ENCODE measurements around the gene ARAP3. TPM values are rescaled to one million over a fixed set of nuclear protein-coding genes. Genes with fewer than 3 reads are reported as not detected.
A peak's percentile ranks its signal among the peaks of the same experiment; 100 is the strongest.
"Not testable (repeated sequence)": the region's sequence is repeated elsewhere in the genome, so short reads cannot be mapped to it uniquely, and the experiment has no call there.

ARAP3 gene, protein sequence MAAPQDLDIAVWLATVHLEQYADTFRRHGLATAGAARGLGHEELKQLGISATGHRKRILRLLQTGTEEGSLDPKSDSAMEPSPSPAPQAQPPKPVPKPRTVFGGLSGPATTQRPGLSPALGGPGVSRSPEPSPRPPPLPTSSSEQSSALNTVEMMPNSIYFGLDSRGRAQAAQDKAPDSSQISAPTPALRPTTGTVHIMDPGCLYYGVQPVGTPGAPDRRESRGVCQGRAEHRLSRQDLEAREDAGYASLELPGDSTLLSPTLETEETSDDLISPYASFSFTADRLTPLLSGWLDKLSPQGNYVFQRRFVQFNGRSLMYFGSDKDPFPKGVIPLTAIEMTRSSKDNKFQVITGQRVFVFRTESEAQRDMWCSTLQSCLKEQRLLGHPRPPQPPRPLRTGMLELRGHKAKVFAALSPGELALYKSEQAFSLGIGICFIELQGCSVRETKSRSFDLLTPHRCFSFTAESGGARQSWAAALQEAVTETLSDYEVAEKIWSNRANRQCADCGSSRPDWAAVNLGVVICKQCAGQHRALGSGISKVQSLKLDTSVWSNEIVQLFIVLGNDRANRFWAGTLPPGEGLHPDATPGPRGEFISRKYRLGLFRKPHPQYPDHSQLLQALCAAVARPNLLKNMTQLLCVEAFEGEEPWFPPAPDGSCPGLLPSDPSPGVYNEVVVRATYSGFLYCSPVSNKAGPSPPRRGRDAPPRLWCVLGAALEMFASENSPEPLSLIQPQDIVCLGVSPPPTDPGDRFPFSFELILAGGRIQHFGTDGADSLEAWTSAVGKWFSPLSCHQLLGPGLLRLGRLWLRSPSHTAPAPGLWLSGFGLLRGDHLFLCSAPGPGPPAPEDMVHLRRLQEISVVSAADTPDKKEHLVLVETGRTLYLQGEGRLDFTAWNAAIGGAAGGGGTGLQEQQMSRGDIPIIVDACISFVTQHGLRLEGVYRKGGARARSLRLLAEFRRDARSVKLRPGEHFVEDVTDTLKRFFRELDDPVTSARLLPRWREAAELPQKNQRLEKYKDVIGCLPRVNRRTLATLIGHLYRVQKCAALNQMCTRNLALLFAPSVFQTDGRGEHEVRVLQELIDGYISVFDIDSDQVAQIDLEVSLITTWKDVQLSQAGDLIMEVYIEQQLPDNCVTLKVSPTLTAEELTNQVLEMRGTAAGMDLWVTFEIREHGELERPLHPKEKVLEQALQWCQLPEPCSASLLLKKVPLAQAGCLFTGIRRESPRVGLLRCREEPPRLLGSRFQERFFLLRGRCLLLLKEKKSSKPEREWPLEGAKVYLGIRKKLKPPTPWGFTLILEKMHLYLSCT (N-terminal part only)
- total RNA-seq (1 to 10 TPM; 4.0 to 4.1 TPM), polyA plus RNA-seq (ENCODE audit: insufficient read depth, low read depth, low replicate concordance) (4.8 TPM)
- long read RNA-seq, donor 1: 0 reads
- long read RNA-seq, donor 2: 0 reads

DNA sequence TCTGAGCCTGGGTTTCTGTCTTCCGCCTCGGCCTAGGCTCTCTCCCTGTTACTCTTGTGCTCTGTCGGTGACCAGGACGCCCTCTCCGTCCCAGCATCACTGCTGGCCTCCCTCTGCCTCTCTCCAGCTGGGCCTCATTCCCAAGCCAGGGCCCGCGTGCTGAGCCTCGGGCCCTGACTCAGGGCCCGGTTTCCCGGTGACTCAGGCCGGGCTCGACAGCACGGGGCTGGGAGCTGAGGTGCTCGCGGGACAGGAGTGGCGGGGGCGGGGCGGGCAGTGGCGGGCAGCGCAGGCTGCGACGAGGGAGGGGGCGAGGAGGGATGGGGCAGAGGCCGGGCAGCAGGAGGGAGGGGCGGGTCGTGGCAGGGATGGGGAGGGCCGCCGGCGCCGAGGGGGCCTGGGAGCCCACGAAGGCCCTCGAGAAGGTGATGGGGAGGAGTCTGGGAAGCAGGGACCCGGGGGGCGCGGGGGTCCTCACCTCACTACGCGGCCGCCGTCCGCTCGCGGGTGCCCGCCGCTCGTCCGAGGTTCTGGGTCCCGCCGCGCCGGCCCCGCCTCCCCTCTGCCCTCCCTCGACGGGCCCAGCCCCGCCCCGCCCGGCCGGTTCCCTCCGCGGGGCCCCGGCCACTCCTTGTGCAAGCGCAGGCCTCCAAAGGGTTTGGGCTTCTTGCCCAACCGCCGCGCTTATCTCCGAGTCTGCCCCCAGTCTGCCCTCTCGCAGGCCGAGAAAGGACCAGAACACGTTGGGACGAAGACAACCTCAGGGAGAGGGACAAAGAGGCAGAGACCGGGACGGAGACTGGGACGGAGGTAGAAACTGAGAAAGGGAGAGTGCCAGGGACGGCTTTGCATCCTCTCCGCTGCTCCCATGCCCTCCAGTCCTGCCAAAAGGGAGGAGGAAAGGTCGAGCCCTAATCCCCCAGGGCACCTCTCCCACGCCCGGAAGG is at the start of gene ARAP3:
ARAP3 (minus strand) TSS at position 536 of the 947 bp plus-strand sequence. CDS start 1,744 bp downstream, outside the sequence.
- TF ChIP-seq, protein P1, sequence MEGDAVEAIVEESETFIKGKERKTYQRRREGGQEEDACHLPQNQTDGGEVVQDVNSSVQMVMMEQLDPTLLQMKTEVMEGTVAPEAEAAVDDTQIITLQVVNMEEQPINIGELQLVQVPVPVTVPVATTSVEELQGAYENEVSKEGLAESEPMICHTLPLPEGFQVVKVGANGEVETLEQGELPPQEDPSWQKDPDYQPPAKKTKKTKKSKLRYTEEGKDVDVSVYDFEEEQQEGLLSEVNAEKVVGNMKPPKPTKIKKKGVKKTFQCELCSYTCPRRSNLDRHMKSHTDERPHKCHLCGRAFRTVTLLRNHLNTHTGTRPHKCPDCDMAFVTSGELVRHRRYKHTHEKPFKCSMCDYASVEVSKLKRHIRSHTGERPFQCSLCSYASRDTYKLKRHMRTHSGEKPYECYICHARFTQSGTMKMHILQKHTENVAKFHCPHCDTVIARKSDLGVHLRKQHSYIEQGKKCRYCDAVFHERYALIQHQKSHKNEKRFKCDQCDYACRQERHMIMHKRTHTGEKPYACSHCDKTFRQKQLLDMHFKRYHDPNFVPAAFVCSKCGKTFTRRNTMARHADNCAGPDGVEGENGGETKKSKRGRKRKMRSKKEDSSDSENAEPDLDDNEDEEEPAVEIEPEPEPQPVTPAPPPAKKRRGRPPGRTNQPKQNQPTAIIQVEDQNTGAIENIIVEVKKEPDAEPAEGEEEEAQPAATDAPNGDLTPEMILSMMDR (IDR thresholded peaks at IDR 0.05): no peak
- TF ChIP-seq POLR2A (IDR thresholded peaks at IDR 0.05): no peak
- Histone ChIP-seq H3K27ac (peak within 1 kb of the TSS in 1 of 2 donors; percentile 72), H3K27me3 (no peaks in the 10 kb centered on the region), H3K4me1 (peaks cover 5% of the 10 kb centered on the region), H3K36me3 (ENCODE audit: low read depth, missing control alignments) (no peaks in the 10 kb centered on the region), H3K9me3 (no peaks in the 10 kb centered on the region), H3K4me3 (peak within 1 kb of the TSS; percentile 58 to 59)
- intact Hi-C loops (cut with DNase I; ENCODE audit: low total_unique reads): no loop called here
- WGBS, 2 donors: 3 to 9% methylated on average over 24 to 76 of the region's 77 CpGs
- DNase-seq: peak; percentile 67

DNA sequence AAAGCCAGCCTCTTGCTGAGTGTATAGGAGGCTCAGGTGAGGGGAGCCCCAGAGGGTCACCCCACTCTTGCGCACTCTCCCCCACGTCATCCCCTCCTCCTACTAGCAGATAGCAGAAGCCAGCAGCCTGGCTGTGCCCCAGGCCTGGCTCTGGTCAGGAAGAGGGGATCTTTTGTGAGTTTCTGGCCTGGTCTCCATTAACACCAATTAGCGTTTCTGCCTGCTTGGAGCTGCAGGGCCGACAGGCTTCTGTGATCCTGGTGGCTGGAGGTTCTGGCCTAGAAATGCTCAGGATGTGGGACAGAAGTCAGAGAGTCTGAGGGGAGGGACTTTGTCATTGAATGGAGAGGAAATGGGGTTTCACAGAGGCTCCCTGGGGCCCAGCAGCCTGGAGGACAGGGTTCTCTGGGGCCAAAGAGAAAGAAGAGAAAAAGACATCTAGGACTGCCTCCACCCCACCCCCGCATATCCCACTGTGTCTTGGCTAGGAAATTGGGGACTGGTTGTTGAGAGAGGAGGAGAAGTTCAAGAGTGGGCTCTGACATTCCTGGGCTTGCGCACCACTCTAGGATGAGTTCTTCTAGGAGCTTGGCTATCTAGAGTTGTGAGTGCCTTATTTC is 47.5 kb upstream of the ARAP3 start:
- 76 to 92% methylated on average over 4 to 6 of the region's 6 CpGs for WGBS, 2 donors
- H3K27ac ChIP-seq: no peak overlapping the region
- H3K4me1 ChIP-seq: no peaks in the 10 kb centered on the region
- no peak for DNase-seq
- no peak overlapping the region for H3K4me3 ChIP-seq
- intact Hi-C loops (cut with DNase I; ENCODE audit: low total_unique reads): no loop called here
- TF ChIP-seq POLR2A (IDR thresholded peaks at IDR 0.05): no peak
- TF ChIP-seq, protein P1 (IDR thresholded peaks at IDR 0.05): no peak
- no peaks in the 10 kb centered on the region for H3K36me3 ChIP-seq (ENCODE audit: low read depth, missing control alignments)
- H3K9me3 ChIP-seq: no peaks in the 10 kb centered on the region
- no peaks in the 10 kb centered on the region for H3K27me3 ChIP-seq

DNA sequence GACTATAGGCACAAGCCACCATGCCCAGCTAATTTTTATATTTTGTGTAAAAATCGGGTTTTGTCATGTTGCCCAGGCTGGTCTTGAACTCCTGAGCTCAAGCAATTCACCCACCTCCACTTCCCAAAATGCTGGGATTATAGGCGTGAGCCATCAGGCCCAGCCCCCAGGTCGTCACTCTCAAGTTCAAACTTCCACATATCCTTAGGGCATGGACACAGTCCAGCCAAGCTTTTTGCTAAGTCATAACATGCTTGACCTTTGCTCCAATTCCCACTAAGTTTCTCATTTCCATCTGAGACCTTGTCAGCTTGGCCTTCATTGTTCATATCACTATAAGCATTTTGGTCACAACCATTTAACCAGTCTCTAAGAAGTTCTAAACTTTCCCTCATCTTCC is 43.9 kb upstream of the ARAP3 start:
- Histone ChIP-seq H3K27me3 (no peaks in the 10 kb centered on the region), H3K36me3 (ENCODE audit: low read depth, missing control alignments) (no peaks in the 10 kb centered on the region), H3K4me3 (no peak overlapping the region), H3K4me1 (no peaks in the 10 kb centered on the region), H3K27ac (no peak overlapping the region), H3K9me3 (no peaks in the 10 kb centered on the region)
- intact Hi-C loops (cut with DNase I; ENCODE audit: low total_unique reads): no loop called here
- DNase-seq: no peak
- TF ChIP-seq, protein P1 (IDR thresholded peaks at IDR 0.05): no peak
- TF ChIP-seq POLR2A (IDR thresholded peaks at IDR 0.05): no peak
- WGBS, 2 donors: 66 to 70% methylated on average over 3 of the region's 3 CpGs

DNA sequence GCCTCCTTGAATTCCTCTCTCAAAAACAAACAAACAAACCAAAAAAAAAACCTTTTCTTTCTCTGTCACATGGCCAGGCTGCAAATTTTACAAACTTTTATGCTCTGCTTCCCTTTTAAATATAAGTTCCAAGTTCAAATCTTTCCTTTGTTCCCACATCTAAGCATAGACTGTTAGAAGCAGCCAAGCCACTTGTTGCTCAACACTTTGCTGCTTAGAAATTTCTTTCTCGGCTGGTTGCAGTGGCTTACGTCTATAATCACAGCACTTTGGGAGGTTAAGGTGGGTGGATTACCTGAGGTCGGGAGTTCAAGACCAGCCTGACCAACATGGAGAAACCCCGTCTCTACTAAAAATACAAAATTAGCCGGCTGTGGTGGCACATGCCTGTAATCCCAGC is 43.1 kb upstream of the ARAP3 start:
- 89 to 94% methylated on average over 5 of the region's 5 CpGs for WGBS, 2 donors

More for the DNA sequence above, 43.1 kb upstream of the ARAP3 start:
- H3K36me3 ChIP-seq (ENCODE audit: low read depth, missing control alignments); intact Hi-C loops (cut with DNase I; ENCODE audit: low total_unique reads); H3K27me3 ChIP-seq; DNase-seq; H3K27ac ChIP-seq; H3K4me3 ChIP-seq; H3K9me3 ChIP-seq; H3K4me1 ChIP-seq: not testable (repeated sequence)

All from testis (tissue), 5 donors.